Measurements from ENCODE around the gene VWDE. TPM values are rescaled to one million over a fixed set of nuclear protein-coding genes. Genes with fewer than 3 reads are reported as not detected.

VWDE gene
- total and polyA plus RNA-seq, 2 of the 8 experiments (the other 6 are each of a cell fraction or from before 2014, with no cell fraction given): 11.0 to 21.2 TPM

- no peak for TF ChIP-seq CHD7 (IDR thresholded peaks at IDR 0.05; ENCODE audit: insufficient replicate concordance, low read length)
Measured at GRCh38 chr7:12296051-12296570, 107.6 kb downstream of the VWDE start (continued).

All from H1 (cell line).